Cerebellar nuclear complex (tissue), 1 donor: ENCODE measurements around the gene CCDC50.

ENCODE experiments used
- DNase-seq, 2 experiments: peaks; one replicate each; lab custom pipeline; 2025; lab: John Stamatoyannopoulos, UW

CCDC50 gene

GRCh38 chr3:191328962-191329653 is at the start of gene CCDC50:
Gene CCDC50 (plus strand): TSS chr3:191329394. CDS start chr3:191329675, 281 bp downstream.
- DNase-seq, result peak in 1 of 2 experiments; percentile 12

GRCh38 chr3:191280111-191280510 is 49.1 kb upstream of the CCDC50 start:
- no peak for DNase-seq

- no peak for DNase-seq
Measured at GRCh38 chr3:191280882-191281281, 48.3 kb upstream of the CCDC50 start.

- DNase-seq, result no peak
Measured at GRCh38 chr3:191282251-191283185, 46.7 kb upstream of the CCDC50 start.

GRCh38 chr3:191283400-191283799 is 45.8 kb upstream of the CCDC50 start:
- no peak for DNase-seq

GRCh38 chr3:191290311-191291025 is 38.7 kb upstream of the CCDC50 start:
- no peak for DNase-seq

GRCh38 chr3:191292243-191293015 is 36.8 kb upstream of the CCDC50 start:
- no peak for DNase-seq

GRCh38 chr3:191294291-191294690 is 34.9 kb upstream of the CCDC50 start:
- no peak for DNase-seq

- no peak for DNase-seq
Measured at GRCh38 chr3:191296041-191296541, 33.1 kb upstream of the CCDC50 start.

- DNase-seq, result no peak
Measured at GRCh38 chr3:191298846-191299245, 30.3 kb upstream of the CCDC50 start.

- no peak for DNase-seq
Measured at GRCh38 chr3:191300422-191300821, 28.8 kb upstream of the CCDC50 start.

GRCh38 chr3:191301017-191301416 is 28.2 kb upstream of the CCDC50 start:
- DNase-seq, result no peak

- DNase-seq, result no peak
Measured at GRCh38 chr3:191301782-191302411, 27.3 kb upstream of the CCDC50 start.

GRCh38 chr3:191302451-191302850 is 26.7 kb upstream of the CCDC50 start:
- no peak for DNase-seq

- DNase-seq, result no peak
Measured at GRCh38 chr3:191303596-191303995, 25.6 kb upstream of the CCDC50 start.

- DNase-seq, result no peak
Measured at GRCh38 chr3:191306428-191306827, 22.8 kb upstream of the CCDC50 start.

- DNase-seq, result no peak
Measured at GRCh38 chr3:191307341-191307740, 21.9 kb upstream of the CCDC50 start.

GRCh38 chr3:191313296-191313695 is 15.9 kb upstream of the CCDC50 start:
- no peak for DNase-seq

- DNase-seq, result no peak
Measured at GRCh38 chr3:191314109-191314728, 15.0 kb upstream of the CCDC50 start.

GRCh38 chr3:191316876-191317603 is 12.2 kb upstream of the CCDC50 start:
- DNase-seq, result no peak
